ENCODE data around the gene SLC4A5.

DNA sequence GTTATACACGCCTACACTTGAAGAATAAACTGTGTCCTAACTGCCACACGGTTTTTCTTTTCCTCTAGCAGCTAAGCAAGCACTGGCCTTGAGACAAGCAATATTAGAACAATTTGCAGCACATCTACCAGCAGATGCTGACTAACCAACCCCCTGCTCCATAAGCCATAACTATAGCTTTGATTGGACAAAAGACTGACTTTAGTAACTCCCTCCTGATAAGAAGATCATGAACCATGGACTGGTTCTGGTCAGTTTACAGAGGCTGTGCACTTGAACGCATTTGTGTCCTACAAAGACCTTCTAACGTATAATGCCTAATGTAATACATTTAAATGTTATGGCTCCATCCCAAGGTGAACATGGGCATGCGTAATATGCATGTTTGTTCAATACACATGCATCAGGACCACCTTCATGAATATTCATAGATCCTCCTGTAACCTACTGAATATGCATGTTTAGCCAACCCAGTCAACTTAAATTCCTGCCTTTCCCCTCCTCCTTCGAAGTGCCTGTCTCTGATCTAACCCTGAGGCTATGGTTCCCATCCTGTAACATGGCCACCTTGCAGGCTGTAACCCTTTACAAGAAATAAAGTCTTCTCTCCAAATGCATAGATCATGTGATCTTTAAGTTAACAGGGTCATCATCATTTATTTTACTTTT is 26.5 kb downstream of the SLC4A5 start:
- TF ChIP-seq POLR2A (IDR thresholded peaks at IDR 0.05; ENCODE audit: low read depth, low read length) (no peak), POLR2AphosphoS5 (IDR thresholded peaks at IDR 0.05; ENCODE audit: low read depth, low read length) (no peak)
